ENCODE measurements around the gene MEGF6. TPM values are rescaled to one million over a fixed set of nuclear protein-coding genes. Genes with fewer than 3 reads are reported as not detected.

The MEGF6 gene
- total RNA-seq, 5 donors from 2014 or later (not counting 1 experiment from before 2014, with no cell fraction given): 63.3 to 213 (median 193) TPM

GRCh38 chr1:3553940-3554223, 57.4 kb downstream of the MEGF6 start:
- CTCF ChIA-PET: no interaction called here
- Histone ChIP-seq H3K9me3 (no peaks in the 10 kb centered on the region), H3K36me3 (ENCODE audit: control insufficient read depth in 2 of 2, extremely low read depth in 1 of 2, insufficient read depth in 1 of 2, low read length in 1 of 2) (no peaks in the 10 kb centered on the region), H3K27ac (ENCODE audit: low read length) (no peak overlapping the region), H3K4me3 (ENCODE audit: control insufficient read depth in 1 of 2, extremely low read depth in 1 of 2, low read length in 1 of 2) (no peak overlapping the region), H3K27me3 (replicated peaks in 1 of 2; ENCODE audit: control insufficient read depth in 2 of 2, extremely low read depth in 1 of 2, insufficient read depth in 2 of 2, low read length in 1 of 2) (peaks cover 0 to 2% of the 10 kb centered on the region in 2 experiments), H3K4me1 (ENCODE audit: control insufficient read depth in 1 of 2, extremely low read depth in 1 of 2, insufficient read depth in 2 of 2, low read length in 2 of 2) (no peaks in the 10 kb centered on the region)
- Mint-ChIP-seq H3K36me3 (no peaks in the 10 kb centered on the region), H3K4me3 (no peak overlapping the region), H3K4me1 (no peaks in the 10 kb centered on the region), H3K9me3 (no peaks in the 10 kb centered on the region), H3K27ac (no peak overlapping the region), H3K27me3 (no peaks in the 10 kb centered on the region)
- ATAC-seq (replicated peaks in 1 of 4) (no peak), DNase-seq (no peak)
- POLR2A ChIA-PET: no interaction called here
- WGBS (ENCODE audit: insufficient coverage): 74% methylated on average over 11 of the region's 11 CpGs

- no peaks in the 10 kb centered on the region for H3K4me1 ChIP-seq (ENCODE audit: control insufficient read depth in 1 of 2, extremely low read depth in 1 of 2, insufficient read depth in 2 of 2, low read length in 2 of 2)
- WGBS (ENCODE audit: insufficient coverage): 86% methylated on average over 20 of the region's 27 CpGs
- H3K36me3 Mint-ChIP-seq: no peaks in the 10 kb centered on the region
- no peak overlapping the region for H3K4me3 Mint-ChIP-seq
- no peaks in the 10 kb centered on the region for H3K9me3 ChIP-seq
- H3K27ac ChIP-seq (ENCODE audit: low read length): no peak overlapping the region
- DNase-seq (no peak), ATAC-seq (replicated peaks in 1 of 4) (no peak)
- ChIA-PET POLR2A (no interaction called here), CTCF (no interaction called here)
- no peaks in the 10 kb centered on the region for H3K9me3 Mint-ChIP-seq
- H3K36me3 ChIP-seq (ENCODE audit: control insufficient read depth in 2 of 2, extremely low read depth in 1 of 2, insufficient read depth in 1 of 2, low read length in 1 of 2): no peaks in the 10 kb centered on the region
- H3K27me3 ChIP-seq (replicated peaks in 1 of 2; ENCODE audit: control insufficient read depth in 2 of 2, extremely low read depth in 1 of 2, insufficient read depth in 2 of 2, low read length in 1 of 2): peaks cover 0 to 2% of the 10 kb centered on the region in 2 experiments
- H3K4me3 ChIP-seq (ENCODE audit: control insufficient read depth in 1 of 2, extremely low read depth in 1 of 2, low read length in 1 of 2): no peak overlapping the region
- no peaks in the 10 kb centered on the region for H3K27me3 Mint-ChIP-seq
- no peak overlapping the region for H3K27ac Mint-ChIP-seq
- no peaks in the 10 kb centered on the region for H3K4me1 Mint-ChIP-seq
Measured at GRCh38 chr1:3553166-3553939, 58.0 kb downstream of the MEGF6 start.

- no peak overlapping the region for H3K27ac Mint-ChIP-seq
- no peaks in the 10 kb centered on the region for H3K27me3 Mint-ChIP-seq
- no peaks in the 10 kb centered on the region for H3K36me3 Mint-ChIP-seq
- Histone ChIP-seq H3K36me3 (ENCODE audit: control insufficient read depth in 2 of 2, extremely low read depth in 1 of 2, insufficient read depth in 1 of 2, low read length in 1 of 2) (no peaks in the 10 kb centered on the region), H3K9me3 (no peaks in the 10 kb centered on the region), H3K27ac (ENCODE audit: low read length) (no peak overlapping the region), H3K4me1 (ENCODE audit: control insufficient read depth in 1 of 2, extremely low read depth in 1 of 2, insufficient read depth in 2 of 2, low read length in 2 of 2) (no peaks in the 10 kb centered on the region), H3K27me3 (replicated peaks in 1 of 2; ENCODE audit: control insufficient read depth in 2 of 2, extremely low read depth in 1 of 2, insufficient read depth in 2 of 2, low read length in 1 of 2) (peaks cover 0 to 2% of the 10 kb centered on the region in 2 experiments), H3K4me3 (ENCODE audit: control insufficient read depth in 1 of 2, extremely low read depth in 1 of 2, low read length in 1 of 2) (no peak overlapping the region)
- ATAC-seq (replicated peaks in 1 of 4) (no peak), DNase-seq (no peak)
- ChIA-PET POLR2A (no interaction called here), CTCF (no interaction called here)
- no peaks in the 10 kb centered on the region for H3K9me3 Mint-ChIP-seq
- H3K4me1 Mint-ChIP-seq: no peaks in the 10 kb centered on the region
- no peak overlapping the region for H3K4me3 Mint-ChIP-seq
- 81% methylated on average over 5 of the region's 6 CpGs for WGBS (ENCODE audit: insufficient coverage)
Measured at GRCh38 chr1:3552751-3553150, 58.6 kb downstream of the MEGF6 start.

- no peaks in the 10 kb centered on the region for H3K27me3 Mint-ChIP-seq
- Histone ChIP-seq H3K4me3 (ENCODE audit: control insufficient read depth in 1 of 2, extremely low read depth in 1 of 2, low read length in 1 of 2) (no peak overlapping the region), H3K9me3 (no peaks in the 10 kb centered on the region), H3K4me1 (ENCODE audit: control insufficient read depth in 1 of 2, extremely low read depth in 1 of 2, insufficient read depth in 2 of 2, low read length in 2 of 2) (no peaks in the 10 kb centered on the region), H3K27me3 (replicated peaks in 1 of 2; ENCODE audit: control insufficient read depth in 2 of 2, extremely low read depth in 1 of 2, insufficient read depth in 2 of 2, low read length in 1 of 2) (peaks cover 0 to 2% of the 10 kb centered on the region in 2 experiments), H3K27ac (ENCODE audit: low read length) (no peak overlapping the region), H3K36me3 (ENCODE audit: control insufficient read depth in 2 of 2, extremely low read depth in 1 of 2, insufficient read depth in 1 of 2, low read length in 1 of 2) (no peaks in the 10 kb centered on the region)
- POLR2A ChIA-PET: no interaction called here
- no peaks in the 10 kb centered on the region for H3K9me3 Mint-ChIP-seq
- H3K4me1 Mint-ChIP-seq: no peaks in the 10 kb centered on the region
- ATAC-seq (replicated peaks in 1 of 4): no peak
- H3K27ac Mint-ChIP-seq: no peak overlapping the region
- H3K4me3 Mint-ChIP-seq: no peak overlapping the region
- DNase-seq: no peak
- 93% methylated on average over 14 of the region's 14 CpGs for WGBS (ENCODE audit: insufficient coverage)
- H3K36me3 Mint-ChIP-seq: no peaks in the 10 kb centered on the region
- CTCF ChIA-PET: no interaction called here
Measured at GRCh38 chr1:3552176-3552575, 59.1 kb downstream of the MEGF6 start.

GRCh38 chr1:3551711-3552110, 59.6 kb downstream of the MEGF6 start:
- no peaks in the 10 kb centered on the region for H3K27me3 Mint-ChIP-seq
- H3K4me3 Mint-ChIP-seq: no peak overlapping the region
- H3K9me3 Mint-ChIP-seq: no peaks in the 10 kb centered on the region
- DNase-seq (no peak), ATAC-seq (replicated peaks in 1 of 4) (no peak)
- CTCF ChIA-PET: no interaction called here
- H3K27me3 ChIP-seq (replicated peaks in 1 of 2; ENCODE audit: control insufficient read depth in 2 of 2, extremely low read depth in 1 of 2, insufficient read depth in 2 of 2, low read length in 1 of 2): peaks cover 0 to 4% of the 10 kb centered on the region in 2 experiments
- no peaks in the 10 kb centered on the region for H3K36me3 Mint-ChIP-seq
- 70% methylated on average over 10 of the region's 10 CpGs for WGBS (ENCODE audit: insufficient coverage)
- H3K27ac Mint-ChIP-seq: no peak overlapping the region
- no peak overlapping the region for H3K4me3 ChIP-seq (ENCODE audit: control insufficient read depth in 1 of 2, extremely low read depth in 1 of 2, low read length in 1 of 2)
- no peaks in the 10 kb centered on the region for H3K4me1 Mint-ChIP-seq
- no peaks in the 10 kb centered on the region for H3K9me3 ChIP-seq
- POLR2A ChIA-PET: no interaction called here
- H3K36me3 ChIP-seq (ENCODE audit: control insufficient read depth in 2 of 2, extremely low read depth in 1 of 2, insufficient read depth in 1 of 2, low read length in 1 of 2): no peaks in the 10 kb centered on the region
- no peak overlapping the region for H3K27ac ChIP-seq (ENCODE audit: low read length)
- H3K4me1 ChIP-seq (ENCODE audit: control insufficient read depth in 1 of 2, extremely low read depth in 1 of 2, insufficient read depth in 2 of 2, low read length in 2 of 2): no peaks in the 10 kb centered on the region

- Histone ChIP-seq H3K9me3 (no peaks in the 10 kb centered on the region), H3K27ac (ENCODE audit: low read length) (no peak overlapping the region), H3K4me3 (ENCODE audit: control insufficient read depth in 1 of 2, extremely low read depth in 1 of 2, low read length in 1 of 2) (no peak overlapping the region), H3K36me3 (ENCODE audit: control insufficient read depth in 2 of 2, extremely low read depth in 1 of 2, insufficient read depth in 1 of 2, low read length in 1 of 2) (no peaks in the 10 kb centered on the region), H3K27me3 (replicated peaks in 1 of 2; ENCODE audit: control insufficient read depth in 2 of 2, extremely low read depth in 1 of 2, insufficient read depth in 2 of 2, low read length in 1 of 2) (peaks cover 0 to 4% of the 10 kb centered on the region in 2 experiments), H3K4me1 (ENCODE audit: control insufficient read depth in 1 of 2, extremely low read depth in 1 of 2, insufficient read depth in 2 of 2, low read length in 2 of 2) (no peaks in the 10 kb centered on the region)
- Mint-ChIP-seq H3K4me3 (no peak overlapping the region), H3K36me3 (no peaks in the 10 kb centered on the region), H3K27ac (no peak overlapping the region), H3K4me1 (no peaks in the 10 kb centered on the region), H3K27me3 (no peaks in the 10 kb centered on the region), H3K9me3 (no peaks in the 10 kb centered on the region)
- DNase-seq (no peak), ATAC-seq (replicated peaks in 1 of 4) (no peak)
- ChIA-PET CTCF (no interaction called here), POLR2A (no interaction called here)
- 92% methylated on average over 2 of the region's 5 CpGs for WGBS (ENCODE audit: insufficient coverage)
Measured at GRCh38 chr1:3551290-3551678, 60.0 kb downstream of the MEGF6 start.
